ENCODE results near the gene PITX2.

GRCh38 chr4:110671679-110672078, 48.8 kb upstream of the PITX2 start:
- TF ChIP-seq EZH2 (IDR thresholded peaks at IDR 0.05; ENCODE audit: insufficient read depth, poor library complexity, severe bottlenecking) (no peak), EZH2phosphoT487 (IDR thresholded peaks at IDR 0.05; ENCODE audit: insufficient read depth, low read depth) (no peak)
